Measurements from ENCODE around the gene PUS3.
"Not testable (repeated sequence)": the region's sequence is repeated elsewhere in the genome, so short reads cannot be mapped to it uniquely, and the experiment has no call there.

PUS3 gene

GRCh38 chr11:125857670-125858069 lies 45.3 kb downstream of the PUS3 start:
- DNase-seq = not testable (repeated sequence)

DNA sequence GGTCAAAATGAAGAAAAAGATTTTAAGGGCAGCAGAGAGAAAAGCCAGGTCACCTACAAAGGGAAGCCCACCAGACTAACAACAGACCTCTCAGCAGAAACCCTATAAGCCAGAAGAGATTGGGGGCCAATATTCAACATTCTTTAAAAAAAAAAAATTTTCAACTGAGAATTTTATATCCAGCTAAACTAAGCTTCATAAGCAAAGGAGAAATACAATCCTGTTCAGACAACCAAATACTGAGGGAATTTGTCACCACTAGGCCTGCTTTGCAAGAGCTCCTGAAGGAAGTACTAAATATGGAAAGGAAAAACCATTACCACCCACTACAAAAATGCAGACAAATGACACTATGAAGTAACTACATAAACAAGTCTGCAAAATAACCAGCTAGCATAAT lies 56.8 kb downstream of the PUS3 start:
- DNase-seq = no peak
